Mammary epithelial cell (primary cell): ENCODE data around the gene IFT80.

Experiments used
- CTCF ChIP-seq, 2 donors: IDR thresholded peaks in 1 of 2; conservative IDR thresholded peaks in 1 of 2; 2 replicates each; pipeline ENCODE4 v1.5.1; 2011 to 2012; ENCODE audit warnings: inconsistent platforms in 2 of 2, low read length in 2 of 2, mild to moderate bottlenecking in 2 of 2, control low read depth in 1 of 2, low read depth in 1 of 2; ENCODE audit not compliant: insufficient read depth in 1 of 2; ENCODE audit errors: extremely low read depth in 1 of 2
- EZH2 ChIP-seq: IDR thresholded peaks from 2 replicates; pipeline ENCODE4 v1.6.1; 2012; ENCODE audit warnings: low read length, inconsistent platforms, borderline replicate concordance

GRCh38 chr3:160232014-160232413, 167.0 kb downstream of the IFT80 start:
- no peak for TF ChIP-seq CTCF (conservative IDR thresholded peaks at IDR 0.05 in 1 of 2, IDR thresholded peaks at IDR 0.05 in 1 of 2; ENCODE audit: extremely low read depth in 1 of 2, insufficient read depth in 1 of 2, low read depth in 1 of 2, low read length in 2 of 2)
- no peak for TF ChIP-seq EZH2
